Measurements from ENCODE around the gene AOAH.

AOAH gene

GRCh38 chr7:36509962-36510361, 214.3 kb downstream of the AOAH start:
- no peak for TF ChIP-seq ZBTB7A (IDR thresholded peaks at IDR 0.05; ENCODE audit: low read depth)

- TF ChIP-seq REST (IDR thresholded peaks at IDR 0.05; ENCODE audit: low read depth) (no peak), NFIC (IDR thresholded peaks at IDR 0.05) (no peak), RAD21 (IDR thresholded peaks at IDR 0.05; ENCODE audit: low read depth) (no peak), MAX (IDR thresholded peaks at IDR 0.05) (no peak), CREB1 (IDR thresholded peaks at IDR 0.05; ENCODE audit: low read depth) (no peak), YY1 (IDR thresholded peaks at IDR 0.05; ENCODE audit: low read depth) (no peak), ZBTB7A (IDR thresholded peaks at IDR 0.05; ENCODE audit: low read depth) (no peak), USF1 (IDR thresholded peaks at IDR 0.05) (no peak), EGR1 (IDR thresholded peaks at IDR 0.05) (no peak), TAF1 (IDR thresholded peaks at IDR 0.05; ENCODE audit: low read depth) (no peak), TEAD4 (IDR thresholded peaks at IDR 0.05) (no peak), TCF12 (IDR thresholded peaks at IDR 0.05; ENCODE audit: low read depth) (no peak)
These were observed 216.5 kb downstream of the AOAH start for GRCh38 chr7:36507475-36508440.

GRCh38 chr7:36506820-36507219, 217.5 kb downstream of the AOAH start:
- TF ChIP-seq NFIC (IDR thresholded peaks at IDR 0.05) (no peak), MAX (IDR thresholded peaks at IDR 0.05) (no peak), RAD21 (IDR thresholded peaks at IDR 0.05; ENCODE audit: low read depth) (no peak), REST (IDR thresholded peaks at IDR 0.05; ENCODE audit: low read depth) (no peak), ZBTB7A (IDR thresholded peaks at IDR 0.05; ENCODE audit: low read depth) (no peak), FOXM1 (IDR thresholded peaks at IDR 0.05; ENCODE audit: borderline replicate concordance, low read depth) (no peak), CREB1 (IDR thresholded peaks at IDR 0.05; ENCODE audit: low read depth) (no peak), YY1 (IDR thresholded peaks at IDR 0.05; ENCODE audit: low read depth) (no peak), EGR1 (IDR thresholded peaks at IDR 0.05) (no peak), TCF12 (IDR thresholded peaks at IDR 0.05; ENCODE audit: low read depth) (no peak), EP300 (IDR thresholded peaks at IDR 0.05; ENCODE audit: borderline replicate concordance) (no peak), TEAD4 (IDR thresholded peaks at IDR 0.05) (no peak), TAF1 (IDR thresholded peaks at IDR 0.05; ENCODE audit: low read depth) (no peak), USF1 (IDR thresholded peaks at IDR 0.05) (no peak), CEBPB (IDR thresholded peaks at IDR 0.05) (no peak)

GRCh38 chr7:36506130-36506798, 218.0 kb downstream of the AOAH start:
- TF ChIP-seq TCF12 (IDR thresholded peaks at IDR 0.05; ENCODE audit: low read depth) = no peak
- no peak for TF ChIP-seq USF1 (IDR thresholded peaks at IDR 0.05)
- TF ChIP-seq FOXM1 (IDR thresholded peaks at IDR 0.05; ENCODE audit: borderline replicate concordance, low read depth) = no peak
- TF ChIP-seq RAD21 (IDR thresholded peaks at IDR 0.05; ENCODE audit: low read depth) = no peak

GRCh38 chr7:36497775-36498174, 226.5 kb downstream of the AOAH start:
- TF ChIP-seq REST (IDR thresholded peaks at IDR 0.05; ENCODE audit: low read depth) = no peak
- no peak for TF ChIP-seq TCF12 (IDR thresholded peaks at IDR 0.05; ENCODE audit: low read depth)
- TF ChIP-seq USF1 (IDR thresholded peaks at IDR 0.05) = no peak
- no peak for TF ChIP-seq MAX (IDR thresholded peaks at IDR 0.05)
- TF ChIP-seq TEAD4 (IDR thresholded peaks at IDR 0.05) = no peak
- no peak for TF ChIP-seq EP300 (IDR thresholded peaks at IDR 0.05; ENCODE audit: borderline replicate concordance)
- no peak for TF ChIP-seq FOXM1 (IDR thresholded peaks at IDR 0.05; ENCODE audit: borderline replicate concordance, low read depth)
- TF ChIP-seq YY1 (IDR thresholded peaks at IDR 0.05; ENCODE audit: low read depth) = no peak
- no peak for TF ChIP-seq CEBPB (IDR thresholded peaks at IDR 0.05)
- no peak for TF ChIP-seq TAF1 (IDR thresholded peaks at IDR 0.05; ENCODE audit: low read depth)

Data from Ishikawa (cell line).